GM12878 (cell line): ENCODE measurements around the gene AGAP1. TPM values are rescaled to one million over a fixed set of nuclear protein-coding genes. Genes with fewer than 3 reads are reported as not detected.

Experiments
- ATAC-seq: fragments of 200-7000 bp; cut with Tn5 transposase; 3 replicates; pipeline ENCODE4 v1.9.1; 2020; ENCODE audit warnings: mild to moderate bottlenecking, moderate library complexity
- BruUV-seq: library from RNA; stranded (reverse); fragments of 400-500 nt; replicated peaks from 2 replicates; lab custom pipeline; 2021; lab: Mats Ljungman, UMichigan
- CTCF ChIA-PET: fragments of 300-600 bp; sonication (Branson Sonifier 250); formaldehyde crosslinking; extraction: SDS; loops from one replicate; lab custom pipeline; 2021; ENCODE audit warnings: inconsistent platforms; lab: Yijun Ruan, JAX
- POLR2A ChIA-PET: fragments of 350-600 bp; formaldehyde crosslinking; extraction: SDS; loops from one replicate; lab custom pipeline; 2021; ENCODE audit warnings: inconsistent platforms; lab: Charles Lee
- RAD21 ChIA-PET: fragments of 300-600 bp; sonication (Branson Sonifier 250); formaldehyde crosslinking; loops from one replicate; lab custom pipeline; 2023; ENCODE audit warnings: antibody characterized with exemption; ENCODE audit not compliant: unreplicated experiment; lab: Charles Lee
- SMC1A ChIA-PET: fragments of 300-600 bp; sonication (Branson Sonifier 250); formaldehyde crosslinking; loops from one replicate; lab custom pipeline; 2023; ENCODE audit not compliant: unreplicated experiment, uncharacterized antibody; lab: Charles Lee
- DNase-seq: peaks from one replicate; pipeline ENCODE4 v3.0.0-alpha.2; 2011; ENCODE audit warnings: low read depth, low spot score
- FAIRE-seq: peaks from 3 replicates; lab custom pipeline; 2011; peaks lifted over from hg19 to GRCh38; lab: Jason Lieb, UNC
- H2AFZ ChIP-seq: 2 replicates; pipeline ENCODE4 v1.6.0; 2011; ENCODE audit warnings: low read depth, low read length, control low read depth; ENCODE audit not compliant: control insufficient read depth
- H3K27ac ChIP-seq: 2 replicates; pipeline ENCODE4 v1.5.1; 2011; ENCODE audit warnings: control low read depth; ENCODE audit not compliant: control insufficient read depth, insufficient read depth
- H3K27me3 ChIP-seq, 2 experiments: replicated peaks in 1 of 2; 2 replicates each; pipeline versions ENCODE4 v1.6.0 to v1.6.1; 2011; ENCODE audit warnings: low read length in 1 of 2; ENCODE audit not compliant: control insufficient read depth in 2 of 2, insufficient read depth in 2 of 2
- H3K36me3 ChIP-seq, 2 experiments: 2 replicates each; pipeline ENCODE4 v1.5.1; 2011; ENCODE audit warnings: low read length in 1 of 2; ENCODE audit not compliant: control insufficient read depth in 2 of 2, insufficient read depth in 2 of 2
- H3K4me1 ChIP-seq: 2 replicates; pipeline ENCODE4 v1.6.1; 2011; ENCODE audit warnings: mild to moderate bottlenecking, low read length, moderate library complexity, mixed read lengths; ENCODE audit not compliant: control insufficient read depth, insufficient read depth
- H3K4me2 ChIP-seq: 2 replicates; pipeline ENCODE4 v1.6.0; 2011; ENCODE audit warnings: control low read depth; ENCODE audit not compliant: control insufficient read depth, insufficient read depth
- H3K4me3 ChIP-seq: fragments of 200-600 bp; sonication (generic); 2 replicates; pipeline ENCODE4 v1.5.1; 2016
- H3K79me2 ChIP-seq: 2 replicates; pipeline ENCODE4 v1.6.0; 2011; ENCODE audit warnings: low read length; ENCODE audit not compliant: control insufficient read depth, insufficient read depth
- H3K9ac ChIP-seq: 2 replicates; pipeline ENCODE4 v1.8.0; 2011; ENCODE audit warnings: low read length, control low read depth, mixed read lengths; ENCODE audit not compliant: control insufficient read depth, insufficient read depth
- H3K9me3 ChIP-seq: replicated peaks from 3 replicates; pipeline ENCODE4 v1.5.1; 2011; ENCODE audit warnings: mild to moderate bottlenecking, low read length; ENCODE audit not compliant: control insufficient read depth, insufficient read depth
- H4K20me1 ChIP-seq: 2 replicates; pipeline ENCODE4 v1.6.0; 2011; ENCODE audit not compliant: control insufficient read depth, insufficient read depth
- BACH1 ChIP-seq: fragments of 450-650 bp; IDR thresholded peaks from 2 replicates; pipeline ENCODE4 v1.6.1; 2017; ENCODE audit warnings: mild to moderate bottlenecking, borderline replicate concordance
- CEBPB ChIP-seq, 2 experiments: fragments of 150-350 bp in 1 of 2; IDR thresholded peaks; 2 replicates each; pipeline ENCODE4 v1.6.1; 2012 to 2014; ENCODE audit warnings: low read depth in 2 of 2, low read length in 2 of 2, borderline replicate concordance in 1 of 2, inconsistent platforms in 1 of 2
- EP300 ChIP-seq, 2 experiments: fragments of 150-350 bp in 1 of 2; IDR thresholded peaks; 2 replicates each; pipeline ENCODE4 v1.6.1; 2011 to 2012; ENCODE audit warnings: low read depth in 2 of 2, low read length in 2 of 2, borderline replicate concordance in 1 of 2, improper control_type of control experiment in 1 of 2, inconsistent platforms in 1 of 2; ENCODE audit not compliant: control insufficient read depth in 1 of 2
- JUND ChIP-seq: IDR thresholded peaks from 2 replicates; pipeline ENCODE4 v1.6.1; 2012; ENCODE audit warnings: low read depth, mild to moderate bottlenecking, low read length, improper control_type of control experiment, moderate library complexity
- MAX ChIP-seq: IDR thresholded peaks from 2 replicates; pipeline ENCODE4 v1.6.1; 2012; ENCODE audit warnings: low read depth, low read length, improper control_type of control experiment
- MYC ChIP-seq: IDR thresholded peaks from 2 replicates; pipeline ENCODE4 v1.6.1; 2011; ENCODE audit warnings: mild to moderate bottlenecking, low read length, moderate library complexity, inconsistent platforms; ENCODE audit not compliant: insufficient read depth, insufficient replicate concordance, insufficient read length, severe bottlenecking
- REST ChIP-seq: IDR thresholded peaks from 2 replicates; pipeline ENCODE4 v1.6.1; 2012; ENCODE audit warnings: mild to moderate bottlenecking, low read depth, low read length
- SMARCA5 ChIP-seq: fragments of 450-650 bp; IDR thresholded peaks from 2 replicates; pipeline ENCODE4 v1.6.1; 2017; ENCODE audit warnings: mild to moderate bottlenecking
- TAF1 ChIP-seq: IDR thresholded peaks from 2 replicates; pipeline ENCODE4 v1.6.1; 2011; ENCODE audit warnings: mild to moderate bottlenecking, low read depth, low read length, borderline replicate concordance
- TARDBP ChIP-seq: IDR thresholded peaks from 2 replicates; pipeline ENCODE4 v1.6.1; 2016; ENCODE audit warnings: borderline replicate concordance
- ZNF217 ChIP-seq: fragments of 450-650 bp; IDR thresholded peaks from 2 replicates; pipeline ENCODE4 v1.6.1; 2017; ENCODE audit warnings: antibody characterized with exemption, mild to moderate bottlenecking
- ZNF592 ChIP-seq: fragments of 450-650 bp; IDR thresholded peaks from 2 replicates; pipeline ENCODE4 v1.6.1; 2017; ENCODE audit warnings: mild to moderate bottlenecking, moderate library complexity
- WGBS: methylation state at CpG from one replicate; pipeline ENCODE4 v1.1.6; 2016; ENCODE audit warnings: low lambda C conversion rate; ENCODE audit not compliant: insufficient replicate concordance, insufficient coverage; ENCODE audit errors: missing lambda C conversion rate; 5-methylcytosine and 5-hydroxymethylcytosine counted together
- in situ Hi-C: fragments of 300-500 bp; cut with MboI; formaldehyde crosslinking; loops from 9 replicates; pipeline ENCODE4 v1.14.3; 2018; ENCODE audit warnings: mixed read lengths
- intact Hi-C: fragments of 100-400 bp; cut with micrococcal nuclease; formaldehyde crosslinking; loops from one replicate; pipeline ENCODE4 v1.14.2; 2022; ENCODE audit not compliant: unreplicated experiment
- polyA plus RNA-seq, 11 experiments: library from polyadenylated mRNA; depleted of rRNA in 4 of 11; unstranded in 6 of 11; stranded (reverse) in 5 of 11; fragments of >200 nt; fragmentation: Nextera tagmentation in 4 of 11; fragmentation: Illumina TruSeq in 1 of 11; extraction: Ambion mirVana in 4 of 11; extraction: Trizol in 1 of 11; gene quantifications; 1 replicate in 1 of 11; 2 replicates in 10 of 11; pipeline versions ENCODE4 v1.2.1 to v1.2.3, GENCODE V29; 2011 to 2016; ENCODE audit warnings: inconsistent platforms in 2 of 11, missing spikeins in 2 of 11, low read depth in 1 of 11
- total RNA-seq, 4 experiments: library from RNA; depleted of rRNA in 3 of 4; stranded (reverse); fragments of >200 nt in 3 of 4; fragmentation: Illumina TruSeq in 1 of 4; extraction: Trizol in 1 of 4; gene quantifications; 2 replicates each; pipeline versions ENCODE4 v1.2.1 to v1.2.3, GENCODE V29; 2013 to 2021

The AGAP1 gene
- total and polyA plus RNA-seq, 10 of the 15 experiments (the other 5 are each of a cell fraction or from before 2014, with no cell fraction given), result 0.05 to 0.15 (median 0.06) TPM; not detected in 7

- ATAC-seq, result no peak
- Histone ChIP-seq H4K20me1 (no peaks in the 10 kb centered on the region), H3K9me3 (no peaks in the 10 kb centered on the region; the same call in 2 of the 3 replicates), H3K36me3 (no peaks in the 10 kb centered on the region), H3K79me2 (no peaks in the 10 kb centered on the region), H3K4me1 (no peaks in the 10 kb centered on the region), H3K4me3 (no peak overlapping the region), H3K27ac (no peak overlapping the region), H3K9ac (no peak overlapping the region), H2AFZ (no peak overlapping the region), H3K27me3 (no peaks in the 10 kb centered on the region), H3K4me2 (no peak overlapping the region)
- SMC1A ChIA-PET, result no interaction called here
- intact Hi-C loops, result no loop called here
- in situ Hi-C loops, result no loop called here
- POLR2A ChIA-PET, result no interaction called here
- FAIRE-seq, result no peak
- TF ChIP-seq ZNF592 (no peak), TARDBP (no peak), REST (no peak), MYC (no peak), ZNF217 (no peak), TAF1 (no peak), EP300 (IDR thresholded peaks at IDR 0.05; ENCODE audit: borderline replicate concordance in 1 of 2, control insufficient read depth in 1 of 2, low read depth in 2 of 2, low read length in 2 of 2) (no peak), SMARCA5 (no peak), MAX (no peak), CEBPB (IDR thresholded peaks at IDR 0.05; ENCODE audit: borderline replicate concordance in 1 of 2, low read depth in 2 of 2, low read length in 2 of 2) (no peak), JUND (no peak), BACH1 (no peak)
- no peak for DNase-seq
- WGBS, result 54% methylated on average over 20 of the region's 20 CpGs
- RAD21 ChIA-PET, result interaction anchor here (1.2 kb wide), 1 partner anchor 147 kb away, joined by 4 read pairs; no protein-coding TSS in a partner anchor
- BruUV-seq, result no TSS peak
- CTCF ChIA-PET, result interaction anchor here (1.1 kb wide), 1 partner anchor 148 kb away, joined by 3 read pairs; no protein-coding TSS in a partner anchor
Measured at GRCh38 chr2:235598532-235599531, 105.0 kb downstream of the AGAP1 start.
